HepG2 (cell line): Measurements from ENCODE around the gene ZBTB8B. TPM values are rescaled to one million over a fixed set of nuclear protein-coding genes. Genes with fewer than 3 reads are reported as not detected.

Source experiments
- ATAC-seq: fragments of 200-7000 bp; cut with Tn5 transposase; 3 replicates; pipeline ENCODE4 v1.9.1; 2020; ENCODE audit warnings: mild to moderate bottlenecking, moderate library complexity
- BruUV-seq: library from RNA; stranded (reverse); fragments of 400-500 nt; replicated peaks from 2 replicates; lab custom pipeline; 2021; lab: Mats Ljungman, UMichigan
- CTCF ChIA-PET: fragments of 300-600 bp; formaldehyde crosslinking; extraction: SDS; loops from one replicate; lab custom pipeline; 2021; ENCODE audit warnings: low total read pairs, inconsistent platforms, low intra/inter-chr PET ratio; lab: Yijun Ruan, JAX
- POLR2A ChIA-PET: fragments of 350-600 bp; sonication (Branson Sonifier 250); formaldehyde crosslinking; loops from one replicate; lab custom pipeline; 2020; ENCODE audit warnings: antibody characterized with exemption, inconsistent platforms; lab: Yijun Ruan, JAX
- DNase-seq: peaks from one replicate; pipeline ENCODE4 v3.0.0-alpha.2; 2015; ENCODE audit warnings: low spot score
- FAIRE-seq: peaks from 3 replicates; lab custom pipeline; 2011; peaks lifted over from hg19 to GRCh38; lab: Jason Lieb, UNC
- H2AFZ ChIP-seq: one replicate; pipeline ENCODE4 v1.6.1; 2011; ENCODE audit warnings: low read length, inconsistent platforms
- H3K27ac ChIP-seq: fragments of 300-600 bp; 3 replicates; pipeline ENCODE4 v1.8.0; 2011; ENCODE audit warnings: mixed run types, mild to moderate bottlenecking, mixed read lengths, low read length, inconsistent platforms; ENCODE audit not compliant: insufficient read depth; ENCODE audit errors: extremely low read length
- H3K27me3 ChIP-seq, 2 experiments: fragments of 200-600 bp in 1 of 2; 2 replicates in 1 of 2; 3 replicates in 1 of 2; pipeline versions ENCODE4 v1.6.0 to v1.8.0; 2011; ENCODE audit warnings: low read length in 2 of 2, mild to moderate bottlenecking in 2 of 2, moderate library complexity in 2 of 2, inconsistent platforms in 1 of 2; ENCODE audit not compliant: insufficient read depth in 2 of 2, control insufficient read depth in 1 of 2
- H3K36me3 ChIP-seq, 2 experiments: fragments of 200-600 bp in 1 of 2; replicated peaks in 1 of 2; 2 replicates in 1 of 2; 3 replicates in 1 of 2; pipeline versions ENCODE4 v1.5.1 to v1.8.0; 2011; ENCODE audit warnings: low read length in 2 of 2, inconsistent platforms in 1 of 2; ENCODE audit not compliant: insufficient read depth in 2 of 2, control insufficient read depth in 1 of 2
- H3K4me1 ChIP-seq: 2 replicates; pipeline ENCODE4 v1.5.1; 2012; ENCODE audit warnings: low read length, inconsistent platforms; ENCODE audit not compliant: insufficient read depth
- H3K4me2 ChIP-seq: 2 replicates; pipeline ENCODE4 v1.6.0; 2011; ENCODE audit warnings: low read depth, low read length, inconsistent platforms
- H3K4me3 ChIP-seq, 3 experiments: fragments of 200-600 bp in 1 of 3; sonication (generic), shearing (Covaris generic) in 1 of 3; replicated peaks in 1 of 3; 2 replicates each; pipeline ENCODE4 v1.5.1; 2011 to 2016; ENCODE audit warnings: low read length in 3 of 3, inconsistent platforms in 2 of 3, low read depth in 2 of 3, mild to moderate bottlenecking in 2 of 3, control low read depth in 1 of 3, mixed read lengths in 1 of 3; ENCODE audit not compliant: insufficient read depth in 1 of 3
- H3K79me2 ChIP-seq: one replicate; pipeline ENCODE4 v1.6.1; 2011; ENCODE audit warnings: low read length, inconsistent platforms; ENCODE audit not compliant: insufficient read depth
- H3K9ac ChIP-seq: 2 replicates; pipeline ENCODE4 v1.6.0; 2011; ENCODE audit warnings: mild to moderate bottlenecking, low read depth, low read length, inconsistent platforms; ENCODE audit not compliant: insufficient read depth
- H3K9me3 ChIP-seq: 2 replicates; pipeline ENCODE4 v1.5.1; 2012; ENCODE audit warnings: mild to moderate bottlenecking, low read length
- H4K20me1 ChIP-seq: 2 replicates; pipeline ENCODE4 v1.6.0; 2011; ENCODE audit warnings: inconsistent platforms, mild to moderate bottlenecking, low read length, moderate library complexity; ENCODE audit not compliant: insufficient read depth
- ELF4 ChIP-seq: sonication (generic); formaldehyde crosslinking; IDR thresholded peaks from 2 replicates; pipeline ENCODE4 v1.5.0; 2020; ENCODE audit warnings: missing genetic modification reagents, mild to moderate bottlenecking, moderate library complexity, borderline replicate concordance
- GFI1 ChIP-seq: sonication (generic); formaldehyde crosslinking; IDR thresholded peaks from 2 replicates; pipeline ENCODE4 v1.5.0; 2020; ENCODE audit warnings: missing genetic modification reagents, mild to moderate bottlenecking, borderline replicate concordance
- GZF1 ChIP-seq: sonication (generic); formaldehyde crosslinking; IDR thresholded peaks from 2 replicates; pipeline ENCODE4 v1.5.1; 2020; ENCODE audit warnings: mild to moderate bottlenecking, missing genetic modification reagents
- HDAC1 ChIP-seq: sonication (generic); formaldehyde crosslinking; IDR thresholded peaks from 2 replicates; pipeline ENCODE4 v1.5.1; 2020; ENCODE audit warnings: mild to moderate bottlenecking, missing genetic modification reagents
- PAF1 ChIP-seq: IDR thresholded peaks from 2 replicates; pipeline ENCODE4 v1.6.1; 2016; ENCODE audit warnings: missing genetic modification reagents, missing compliant biosample characterization
- SIX4 ChIP-seq: sonication (generic); formaldehyde crosslinking; IDR thresholded peaks from 2 replicates; pipeline ENCODE4 v1.4.0; 2020; ENCODE audit warnings: missing genetic modification reagents
- TBX2 ChIP-seq: sonication (generic); formaldehyde crosslinking; IDR thresholded peaks from 2 replicates; pipeline ENCODE4 v1.5.0; 2020; ENCODE audit warnings: missing genetic modification reagents, mild to moderate bottlenecking, borderline replicate concordance
- TRIM22 ChIP-seq: fragments of 450-650 bp; IDR thresholded peaks from 2 replicates; pipeline ENCODE4 v1.6.1; 2017
- ZNF17 ChIP-seq: sonication (generic); formaldehyde crosslinking; IDR thresholded peaks from 2 replicates; pipeline ENCODE4 v1.5.0; 2020; ENCODE audit warnings: mild to moderate bottlenecking, missing genetic modification reagents
- ZNF180 ChIP-seq: sonication (generic); formaldehyde crosslinking; IDR thresholded peaks from 2 replicates; pipeline ENCODE4 v1.4.0; 2020; ENCODE audit warnings: low read depth, missing genetic modification reagents, borderline replicate concordance
- ZNF275 ChIP-seq: sonication (generic); formaldehyde crosslinking; IDR thresholded peaks from 2 replicates; pipeline ENCODE4 v1.8.0; 2022; ENCODE audit warnings: missing genetic modification reagents, mild to moderate bottlenecking, inconsistent platforms, borderline replicate concordance
- ZNF331 ChIP-seq: sonication (generic); formaldehyde crosslinking; IDR thresholded peaks from 2 replicates; pipeline ENCODE4 v1.4.0; 2020; ENCODE audit warnings: missing genetic modification reagents
- ZNF512B ChIP-seq: sonication (generic); formaldehyde crosslinking; IDR thresholded peaks from 2 replicates; pipeline ENCODE4 v1.5.1; 2020; ENCODE audit warnings: missing genetic modification reagents, mild to moderate bottlenecking, borderline replicate concordance
- ZNF574 ChIP-seq: sonication (generic); formaldehyde crosslinking; IDR thresholded peaks from 2 replicates; pipeline ENCODE4 v1.4.0; 2020; ENCODE audit warnings: missing genetic modification reagents
- ZNF597 ChIP-seq: sonication (generic); formaldehyde crosslinking; IDR thresholded peaks from 2 replicates; pipeline ENCODE4 v1.5.0; 2020; ENCODE audit warnings: missing genetic modification reagents
- ZNF724P ChIP-seq: sonication (generic); formaldehyde crosslinking; IDR thresholded peaks from 2 replicates; pipeline ENCODE4 v1.8.0; 2022; ENCODE audit warnings: missing genetic modification reagents, borderline replicate concordance
- WGBS: methylation state at CpG from one replicate; pipeline ENCODE4 v1.1.6; 2017; ENCODE audit warnings: low lambda C conversion rate; 5-methylcytosine and 5-hydroxymethylcytosine counted together
- in situ Hi-C: cut with HindIII; loops from 2 replicates; pipeline ENCODE4 v1.10.0; 2017; ENCODE audit warnings: low pct_unique_long_range_greater_than_20kb; ENCODE audit not compliant: extremely low pct_ligation_motif_present
- intact Hi-C: fragments of 100-400 bp; cut with micrococcal nuclease; formaldehyde crosslinking; loops from one replicate; pipeline ENCODE4 v1.10.0; 2022; ENCODE audit not compliant: unreplicated experiment
- polyA plus RNA-seq, 8 experiments: library from polyadenylated mRNA; depleted of rRNA in 3 of 8; stranded (reverse) in 7 of 8; unstranded in 1 of 8; fragments of >200 nt; fragmentation: Illumina TruSeq in 4 of 8; extraction: Trizol in 4 of 8; gene quantifications; 2 replicates each; pipeline versions ENCODE4 v1.2.1 to v1.2.3, GENCODE V29; 2011 to 2016; ENCODE audit warnings: low read depth in 4 of 8, missing spikeins in 1 of 8, mixed read lengths in 1 of 8; ENCODE audit not compliant: insufficient read depth in 1 of 8
- total RNA-seq, 5 experiments: library from RNA; depleted of rRNA; stranded (reverse); fragments of >200 nt; fragmentation: Illumina TruSeq; extraction: Trizol; gene quantifications; 2 replicates each; pipeline ENCODE4 v1.2.3, GENCODE V29; 2016; ENCODE audit warnings: low read depth in 1 of 5

The ZBTB8B gene
- total and polyA plus RNA-seq, 2 of the 13 experiments (the other 11 are each of a cell fraction or from before 2014, with no cell fraction given) = under 0.01 to 0.02 TPM

GRCh38 chr1:32480761-32481160 lies 15.9 kb downstream of the ZBTB8B start:
- no peak for DNase-seq
- intact Hi-C loops = no loop called here
- no peak overlapping the region for H3K4me3 ChIP-seq
- no peaks in the 10 kb centered on the region for H4K20me1 ChIP-seq
- ChIA-PET CTCF (no interaction called here), POLR2A (no interaction called here)
- H2AFZ ChIP-seq = no peak overlapping the region
- no peak overlapping the region for H3K9ac ChIP-seq
- no peak overlapping the region for H3K4me2 ChIP-seq
- WGBS = 78% methylated on average over 9 of the region's 12 CpGs
- ATAC-seq = no peak
- no peak overlapping the region for H3K27ac ChIP-seq
- in situ Hi-C loops = no loop called here
- H3K36me3 ChIP-seq = no peaks in the 10 kb centered on the region
- no peaks in the 10 kb centered on the region for H3K79me2 ChIP-seq
- H3K27me3 ChIP-seq = peaks cover 8 to 10% of the 10 kb centered on the region in 2 experiments; a peak in 4 of 5 replicates
- H3K9me3 ChIP-seq = no peaks in the 10 kb centered on the region
- no peaks in the 10 kb centered on the region for H3K4me1 ChIP-seq
- no peak for FAIRE-seq
- BruUV-seq = no TSS peak
- TF ChIP-seq ZNF574 (CRISPR knock-in tag) (no peak), PAF1 (CRISPR knock-in tag) (no peak), ZNF512B (CRISPR knock-in tag) (no peak), ZNF331 (CRISPR knock-in tag) (no peak), ZNF180 (CRISPR knock-in tag) (no peak), ZNF17 (CRISPR knock-in tag) (no peak), TBX2 (CRISPR knock-in tag) (no peak), GZF1 (no peak), ELF4 (no peak), SIX4 (CRISPR knock-in tag) (no peak), TRIM22 (no peak), GFI1 (no peak), ZNF275 (no peak), ZNF724P (CRISPR knock-in tag) (no peak), HDAC1 (CRISPR knock-in tag) (no peak), ZNF597 (CRISPR knock-in tag) (no peak)
